GM10266 (cell line): ENCODE data around the gene OR2F1.

Experiments used
- DNase-seq: peaks from one replicate; pipeline ENCODE4 v3.0.0; 2012; ENCODE audit errors: extremely low spot score
- TF ChIP-seq, protein P1 (sequence below): IDR thresholded peaks from 2 replicates; pipeline ENCODE4 v1.5.1; 2012; ENCODE audit warnings: mild to moderate bottlenecking, low read depth; ENCODE audit not compliant: control insufficient read depth, insufficient read depth; ENCODE audit errors: missing control alignments

OR2F1 gene, protein sequence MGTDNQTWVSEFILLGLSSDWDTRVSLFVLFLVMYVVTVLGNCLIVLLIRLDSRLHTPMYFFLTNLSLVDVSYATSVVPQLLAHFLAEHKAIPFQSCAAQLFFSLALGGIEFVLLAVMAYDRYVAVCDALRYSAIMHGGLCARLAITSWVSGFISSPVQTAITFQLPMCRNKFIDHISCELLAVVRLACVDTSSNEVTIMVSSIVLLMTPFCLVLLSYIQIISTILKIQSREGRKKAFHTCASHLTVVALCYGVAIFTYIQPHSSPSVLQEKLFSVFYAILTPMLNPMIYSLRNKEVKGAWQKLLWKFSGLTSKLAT

GRCh38 chr7:143954544-143954943 is at the start of gene OR2F1:
OR2F1 (plus strand) TSS chr7:143954844; CDS start chr7:143959971, 5,127 bp downstream.
- no peak for DNase-seq
- TF ChIP-seq, protein P1, sequence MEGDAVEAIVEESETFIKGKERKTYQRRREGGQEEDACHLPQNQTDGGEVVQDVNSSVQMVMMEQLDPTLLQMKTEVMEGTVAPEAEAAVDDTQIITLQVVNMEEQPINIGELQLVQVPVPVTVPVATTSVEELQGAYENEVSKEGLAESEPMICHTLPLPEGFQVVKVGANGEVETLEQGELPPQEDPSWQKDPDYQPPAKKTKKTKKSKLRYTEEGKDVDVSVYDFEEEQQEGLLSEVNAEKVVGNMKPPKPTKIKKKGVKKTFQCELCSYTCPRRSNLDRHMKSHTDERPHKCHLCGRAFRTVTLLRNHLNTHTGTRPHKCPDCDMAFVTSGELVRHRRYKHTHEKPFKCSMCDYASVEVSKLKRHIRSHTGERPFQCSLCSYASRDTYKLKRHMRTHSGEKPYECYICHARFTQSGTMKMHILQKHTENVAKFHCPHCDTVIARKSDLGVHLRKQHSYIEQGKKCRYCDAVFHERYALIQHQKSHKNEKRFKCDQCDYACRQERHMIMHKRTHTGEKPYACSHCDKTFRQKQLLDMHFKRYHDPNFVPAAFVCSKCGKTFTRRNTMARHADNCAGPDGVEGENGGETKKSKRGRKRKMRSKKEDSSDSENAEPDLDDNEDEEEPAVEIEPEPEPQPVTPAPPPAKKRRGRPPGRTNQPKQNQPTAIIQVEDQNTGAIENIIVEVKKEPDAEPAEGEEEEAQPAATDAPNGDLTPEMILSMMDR = no peak

GRCh38 chr7:143905509-143905908 is 49.1 kb upstream of the OR2F1 start:
- DNase-seq = no peak
- TF ChIP-seq, protein P1 = no peak

DNA sequence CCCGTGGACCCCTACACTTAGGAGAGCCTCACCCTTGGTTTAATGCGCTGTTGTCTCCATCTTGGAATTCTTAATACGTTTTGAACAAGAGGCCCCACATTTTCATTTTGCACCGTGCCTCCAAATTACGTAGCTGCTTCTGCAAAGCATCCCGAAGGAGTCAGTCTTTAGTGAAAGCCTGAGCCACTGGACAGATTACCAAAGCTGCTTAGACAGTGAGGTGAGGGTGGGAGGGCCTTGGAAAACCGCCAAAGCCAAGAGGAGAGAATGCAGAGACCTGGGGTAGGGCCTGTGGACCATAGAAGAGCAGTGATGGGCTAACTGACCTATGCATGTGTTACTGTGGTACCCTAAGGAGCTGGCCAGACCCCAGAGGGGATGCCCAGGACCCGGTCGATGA is 48.5 kb upstream of the OR2F1 start:
- no peak for DNase-seq
- TF ChIP-seq, protein P1 = no peak

DNA sequence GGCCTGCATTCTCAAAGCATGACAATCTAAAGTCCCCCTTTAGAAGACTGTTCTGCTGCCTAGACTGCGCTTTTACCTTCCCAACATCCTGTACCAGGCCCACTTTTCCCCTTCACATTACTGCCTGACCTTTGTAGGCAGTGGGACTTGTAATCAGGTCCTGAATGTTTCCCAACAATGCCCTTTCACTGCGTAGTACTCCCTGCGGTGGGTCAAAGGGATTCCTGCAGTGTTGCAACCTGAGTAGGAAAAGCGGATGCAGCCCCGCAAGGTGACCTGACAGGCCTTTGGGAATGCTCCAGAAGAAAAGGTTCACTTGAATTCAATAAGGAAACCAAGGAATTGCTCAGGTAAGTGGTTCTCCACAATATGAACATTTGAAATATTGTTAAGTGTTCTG is 47.7 kb upstream of the OR2F1 start:
- no peak for DNase-seq
- TF ChIP-seq, protein P1 = no peak

DNA sequence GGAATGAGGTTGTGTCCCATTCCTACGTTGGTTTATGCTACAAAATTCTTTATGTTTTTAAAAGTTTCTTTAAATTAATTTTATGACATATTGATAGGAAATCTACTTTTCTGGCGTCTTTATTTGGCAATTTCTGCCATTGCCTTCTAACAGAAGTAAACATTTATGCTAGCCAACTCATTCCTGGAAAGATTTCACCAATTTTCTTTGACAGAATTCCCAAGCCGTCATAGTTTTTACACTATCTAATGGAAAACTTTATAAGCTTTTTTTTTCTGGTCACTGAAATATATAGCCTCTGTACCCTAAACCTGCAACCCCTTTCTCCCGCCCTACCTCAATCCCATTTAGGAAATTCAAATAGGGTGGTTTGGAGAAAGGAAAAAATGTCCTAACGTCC is 46.5 kb upstream of the OR2F1 start:
- TF ChIP-seq, protein P1 = no peak
- no peak for DNase-seq

- TF ChIP-seq, protein P1 = no peak
- no peak for DNase-seq
Observed at GRCh38 chr7:143909863-143910262, 44.8 kb upstream of the OR2F1 start.

DNA sequence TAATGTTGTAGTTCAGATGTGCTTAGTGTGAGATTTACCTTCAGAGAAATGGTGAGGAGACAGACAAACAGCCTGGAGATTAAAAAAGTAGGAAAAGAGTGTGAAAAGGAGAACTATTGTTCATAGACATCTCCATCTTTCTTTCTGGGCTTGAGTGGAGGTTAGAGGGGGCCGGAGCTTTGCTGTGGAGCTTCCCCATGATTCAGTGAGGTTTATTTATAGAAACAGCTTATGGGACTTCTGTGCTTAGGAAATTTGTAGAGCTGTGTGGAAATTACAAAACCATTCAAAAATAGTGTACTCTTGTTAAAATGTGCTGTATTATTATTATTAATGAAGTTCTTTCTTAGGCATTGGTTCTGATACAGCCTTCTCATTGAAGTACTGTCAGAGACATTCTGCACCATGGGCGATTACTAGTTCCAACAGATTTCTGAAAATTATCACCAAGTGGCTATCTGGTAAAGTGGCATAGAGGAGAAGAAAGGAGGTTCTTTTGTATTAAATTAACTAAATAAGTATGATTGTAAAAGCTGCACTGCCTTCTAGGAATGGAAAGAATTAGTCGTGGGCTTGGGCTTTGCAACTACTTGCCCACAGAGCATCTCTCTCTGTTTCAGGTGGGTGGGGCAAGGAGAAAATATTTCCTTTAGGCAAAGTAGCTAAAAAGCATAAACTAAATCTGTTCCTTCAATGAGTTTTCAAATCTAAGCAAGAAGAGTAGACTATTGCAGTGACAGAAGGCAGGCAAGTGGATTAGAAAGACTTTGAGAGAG is 44.0 kb upstream of the OR2F1 start:
- TF ChIP-seq, protein P1 = no peak
- DNase-seq = no peak
